Measurements from ENCODE around the gene GNG11. TPM values are rescaled to one million over a fixed set of nuclear protein-coding genes. Genes with fewer than 3 reads are reported as not detected.

The GNG11 gene
- total RNA-seq, 4 donors from 2014 or later = 15.3 to 24.3 (median 21.8) TPM

DNA sequence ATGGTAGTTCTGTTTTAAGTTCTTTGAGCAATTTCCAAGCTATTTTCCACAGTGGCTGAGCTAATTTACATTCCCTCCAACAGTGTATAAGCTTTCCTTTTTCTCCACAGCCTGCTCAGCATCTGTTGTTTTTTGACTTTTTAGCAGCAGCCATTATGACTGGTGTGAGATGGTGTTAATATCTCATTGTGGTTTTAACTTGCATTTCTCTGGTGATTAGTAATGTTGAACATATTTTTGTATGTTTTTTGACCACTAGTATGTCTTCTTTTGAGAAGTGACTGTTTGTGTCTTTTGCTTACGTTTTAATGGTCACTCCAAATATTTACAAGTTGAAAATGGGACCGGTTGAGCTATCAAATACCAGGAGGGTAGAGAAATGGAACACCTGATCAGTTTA is 20.4 kb downstream of the GNG11 start:
- H3K27ac ChIP-seq = no peak overlapping the region
- no peaks in the 10 kb centered on the region for H3K27me3 ChIP-seq
- H3K4me3 ChIP-seq = no peak overlapping the region
- TF ChIP-seq EP300 (IDR thresholded peaks at IDR 0.05) (no peak), POLR2A (IDR thresholded peaks at IDR 0.05) (no peak)
- TF ChIP-seq, protein P1, sequence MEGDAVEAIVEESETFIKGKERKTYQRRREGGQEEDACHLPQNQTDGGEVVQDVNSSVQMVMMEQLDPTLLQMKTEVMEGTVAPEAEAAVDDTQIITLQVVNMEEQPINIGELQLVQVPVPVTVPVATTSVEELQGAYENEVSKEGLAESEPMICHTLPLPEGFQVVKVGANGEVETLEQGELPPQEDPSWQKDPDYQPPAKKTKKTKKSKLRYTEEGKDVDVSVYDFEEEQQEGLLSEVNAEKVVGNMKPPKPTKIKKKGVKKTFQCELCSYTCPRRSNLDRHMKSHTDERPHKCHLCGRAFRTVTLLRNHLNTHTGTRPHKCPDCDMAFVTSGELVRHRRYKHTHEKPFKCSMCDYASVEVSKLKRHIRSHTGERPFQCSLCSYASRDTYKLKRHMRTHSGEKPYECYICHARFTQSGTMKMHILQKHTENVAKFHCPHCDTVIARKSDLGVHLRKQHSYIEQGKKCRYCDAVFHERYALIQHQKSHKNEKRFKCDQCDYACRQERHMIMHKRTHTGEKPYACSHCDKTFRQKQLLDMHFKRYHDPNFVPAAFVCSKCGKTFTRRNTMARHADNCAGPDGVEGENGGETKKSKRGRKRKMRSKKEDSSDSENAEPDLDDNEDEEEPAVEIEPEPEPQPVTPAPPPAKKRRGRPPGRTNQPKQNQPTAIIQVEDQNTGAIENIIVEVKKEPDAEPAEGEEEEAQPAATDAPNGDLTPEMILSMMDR (IDR thresholded peaks at IDR 0.05) = no peak
- H3K36me3 ChIP-seq = no peaks in the 10 kb centered on the region
- H3K4me1 ChIP-seq = peaks cover 0 to 7% (median 0%) of the 10 kb centered on the region in 4 donors
- no peaks in the 10 kb centered on the region for H3K9me3 ChIP-seq
- DNase-seq (ENCODE audit: low spot score in 2 of 2) = no peak
- WGBS, 2 donors = 95 to 96% methylated on average over 2 of the region's 2 CpGs

DNA sequence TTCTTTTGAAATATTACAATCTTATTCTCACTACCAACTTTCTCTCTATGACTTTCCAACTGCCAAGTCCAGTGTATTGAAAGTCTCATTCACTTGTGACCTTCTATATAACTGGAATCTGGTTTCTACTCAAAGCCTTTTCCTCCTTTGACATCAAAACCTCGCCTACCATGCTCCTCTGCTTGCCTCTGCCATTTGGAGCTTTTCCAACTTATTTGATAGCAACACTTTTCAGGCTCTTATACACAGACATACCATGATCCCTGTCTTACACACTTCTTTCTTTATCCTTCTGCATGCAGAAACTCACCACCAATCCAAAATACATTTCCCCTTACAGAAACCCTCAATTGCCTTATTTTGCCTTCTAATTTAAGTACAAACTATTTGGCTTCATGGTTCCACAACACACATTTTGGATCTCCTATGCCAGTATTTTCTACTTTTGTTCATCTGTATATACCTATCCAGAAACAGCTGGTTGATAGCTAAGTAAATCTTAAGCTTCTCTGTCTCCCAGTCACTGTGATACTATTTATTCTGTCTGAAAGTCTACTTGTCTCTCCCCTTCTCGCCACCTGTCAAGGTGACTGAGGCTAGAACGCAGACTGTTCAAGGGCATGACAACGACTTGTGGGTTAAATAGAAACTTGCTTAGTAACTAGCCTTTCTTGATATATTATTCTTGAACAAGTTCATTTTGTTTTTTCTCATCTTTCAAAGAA is 22.4 kb downstream of the GNG11 start:
- no peaks in the 10 kb centered on the region for H3K27me3 ChIP-seq
- DNase-seq (ENCODE audit: low spot score in 2 of 2) = no peak
- H3K9me3 ChIP-seq = no peaks in the 10 kb centered on the region
- peaks cover 0 to 7% (median 0%) of the 10 kb centered on the region in 4 donors for H3K4me1 ChIP-seq
- H3K36me3 ChIP-seq = no peaks in the 10 kb centered on the region
- WGBS, 2 donors = 70 to 71% methylated on average over 4 of the region's 4 CpGs
- peak overlapping the region in 1 of 4 donors; percentile 27 for H3K27ac ChIP-seq
- H3K4me3 ChIP-seq = no peak overlapping the region
- TF ChIP-seq, protein P1 (IDR thresholded peaks at IDR 0.05) = no peak
- TF ChIP-seq POLR2A (IDR thresholded peaks at IDR 0.05) (no peak), EP300 (IDR thresholded peaks at IDR 0.05) (no peak)

DNA sequence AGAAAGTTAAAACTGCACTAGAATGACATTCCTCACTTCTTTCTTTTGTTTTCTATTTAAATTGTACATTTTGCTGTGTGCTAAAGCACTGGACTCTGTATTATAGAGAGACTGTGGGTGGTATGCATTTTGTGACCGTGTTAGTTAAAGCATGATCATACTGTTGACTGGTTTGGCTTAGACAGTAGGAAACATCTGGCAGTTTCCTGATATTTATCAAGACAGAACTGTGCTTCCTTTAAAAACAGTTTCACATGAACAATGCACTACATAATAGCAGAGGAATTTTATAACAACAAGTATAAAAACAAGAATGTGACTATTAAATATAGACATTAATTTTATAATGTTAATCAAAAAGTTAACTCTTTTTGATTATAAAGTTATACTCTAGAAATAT is 23.1 kb downstream of the GNG11 start:
- TF ChIP-seq, protein P1 (IDR thresholded peaks at IDR 0.05) = no peak
- TF ChIP-seq EP300 (IDR thresholded peaks at IDR 0.05) = no peak
- TF ChIP-seq POLR2A (IDR thresholded peaks at IDR 0.05) = no peak
- 2 to 4% methylated on average over 1 of the region's 1 CpG for WGBS, 2 donors
- Histone ChIP-seq H3K36me3 (no peaks in the 10 kb centered on the region), H3K9me3 (no peaks in the 10 kb centered on the region), H3K4me3 (no peak overlapping the region), H3K27ac (peak overlapping the region in 1 of 4 donors; percentile 27), H3K27me3 (no peaks in the 10 kb centered on the region), H3K4me1 (peaks cover 0 to 7% (median 0%) of the 10 kb centered on the region in 4 donors)
- DNase-seq (ENCODE audit: low spot score in 2 of 2) = no peak

DNA sequence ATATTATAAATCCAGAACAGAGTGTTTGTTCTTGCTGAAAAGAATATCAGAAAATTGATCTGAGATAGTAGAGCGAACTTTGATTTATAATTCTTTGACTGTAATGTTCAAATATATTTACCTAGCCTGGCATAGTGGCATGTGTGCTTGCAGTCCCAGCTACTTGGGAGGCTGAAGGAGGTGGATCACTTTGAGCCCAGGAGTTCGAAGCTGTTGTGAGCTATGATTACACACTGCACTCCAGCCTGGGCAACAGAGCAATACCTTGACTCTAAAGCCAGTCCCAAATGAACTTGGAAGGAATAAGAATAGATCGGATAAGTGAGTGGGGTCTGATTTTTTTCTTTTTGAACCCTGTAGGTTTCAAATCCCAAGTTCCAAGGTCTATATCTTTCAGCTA is 23.5 kb downstream of the GNG11 start:
- no peaks in the 10 kb centered on the region for H3K9me3 ChIP-seq
- 25 to 39% methylated on average over 3 of the region's 3 CpGs for WGBS, 2 donors
- DNase-seq (ENCODE audit: low spot score in 2 of 2) = no peak
- TF ChIP-seq EP300 (IDR thresholded peaks at IDR 0.05) = no peak
- TF ChIP-seq POLR2A (IDR thresholded peaks at IDR 0.05) = no peak
- TF ChIP-seq, protein P1 (IDR thresholded peaks at IDR 0.05) = no peak
- H3K36me3 ChIP-seq = no peaks in the 10 kb centered on the region
- H3K4me3 ChIP-seq = no peak overlapping the region
- no peaks in the 10 kb centered on the region for H3K27me3 ChIP-seq
- peaks cover 0 to 7% (median 0%) of the 10 kb centered on the region in 4 donors for H3K4me1 ChIP-seq
- peak overlapping the region in 1 of 4 donors; percentile 27 for H3K27ac ChIP-seq

DNA sequence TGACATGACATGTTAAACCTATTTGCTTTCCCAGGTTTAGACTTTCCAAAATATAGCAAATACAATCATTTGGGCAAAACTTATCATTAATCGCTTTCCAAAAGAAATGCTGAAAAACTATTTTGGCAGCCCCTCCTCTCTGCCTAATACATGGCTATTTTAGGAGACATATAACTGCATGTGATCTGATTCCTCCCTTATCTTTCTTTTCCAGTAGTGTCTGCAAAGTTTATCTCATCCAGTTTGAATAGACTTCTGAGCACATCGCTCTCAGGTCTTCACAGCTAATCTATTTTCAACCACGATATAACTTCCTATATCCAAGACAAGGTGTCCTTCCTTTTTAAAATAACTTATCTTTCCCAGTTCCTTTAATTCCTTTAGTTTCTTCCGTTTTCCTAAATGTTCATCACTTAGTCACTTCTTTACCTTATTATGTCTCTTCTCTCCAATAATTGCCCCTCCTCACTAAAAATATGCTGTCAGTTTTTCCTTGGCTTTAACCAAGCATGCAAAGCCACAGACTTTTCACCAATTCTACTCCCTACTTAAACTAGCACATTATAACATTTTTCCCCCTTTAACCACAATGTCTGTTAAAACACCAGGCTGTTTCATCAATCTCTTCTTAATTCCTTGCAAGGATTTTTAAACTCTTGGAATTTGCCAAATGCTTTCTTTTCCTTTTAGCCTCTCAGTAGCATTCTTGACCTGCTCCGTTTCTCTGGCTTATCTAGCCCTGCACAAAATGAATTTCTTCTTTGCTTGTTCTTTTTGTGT is 24.4 kb downstream of the GNG11 start:
- H3K27me3 ChIP-seq = no peaks in the 10 kb centered on the region
- peaks cover 0 to 7% (median 0%) of the 10 kb centered on the region in 4 donors for H3K4me1 ChIP-seq
- peak overlapping the region in 1 of 4 donors; percentile 27 for H3K27ac ChIP-seq
- no peak overlapping the region for H3K4me3 ChIP-seq
- 59 to 65% methylated on average over 5 of the region's 5 CpGs for WGBS, 2 donors
- TF ChIP-seq POLR2A (IDR thresholded peaks at IDR 0.05) = no peak
- TF ChIP-seq EP300 (IDR thresholded peaks at IDR 0.05) = no peak
- TF ChIP-seq, protein P1 (IDR thresholded peaks at IDR 0.05) = no peak
- H3K9me3 ChIP-seq = no peaks in the 10 kb centered on the region
- DNase-seq (ENCODE audit: low spot score in 2 of 2) = no peak
- no peaks in the 10 kb centered on the region for H3K36me3 ChIP-seq
